Measurements from ENCODE around the gene SLC25A11.

The SLC25A11 gene

DNA sequence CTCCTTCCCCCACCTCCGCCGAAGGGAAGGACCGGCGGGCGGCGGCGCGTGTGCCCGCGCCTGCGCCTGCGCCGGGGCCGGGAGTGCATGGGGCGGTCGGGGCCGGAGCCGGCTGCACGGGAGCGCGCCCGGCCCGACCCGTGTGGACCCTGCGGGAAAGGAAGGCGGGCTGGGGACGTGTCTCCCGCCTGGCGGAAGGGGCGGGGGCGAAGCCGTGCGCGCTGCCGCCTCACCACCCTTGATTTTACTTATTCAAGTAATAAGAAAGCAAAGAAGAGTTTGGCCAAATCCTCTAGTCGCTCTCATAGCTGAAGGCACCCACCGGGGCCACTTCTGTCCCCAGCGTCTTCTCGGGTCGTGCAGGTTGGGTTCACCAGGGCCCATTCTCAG, 9.1 kb upstream of the SLC25A11 start:
- peak; percentile 89 for DNase-seq (ENCODE audit: low spot score)
- no peak for TF ChIP-seq CTCF (IDR thresholded peaks at IDR 0.05; ENCODE audit: borderline replicate concordance, control extremely low read depth, extremely low read depth, insufficient read depth, missing control alignments)
- in situ Hi-C loops (cut with MboI; ENCODE audit: low sequenced_read_pairs, unreplicated experiment) = no loop called here

DNA sequence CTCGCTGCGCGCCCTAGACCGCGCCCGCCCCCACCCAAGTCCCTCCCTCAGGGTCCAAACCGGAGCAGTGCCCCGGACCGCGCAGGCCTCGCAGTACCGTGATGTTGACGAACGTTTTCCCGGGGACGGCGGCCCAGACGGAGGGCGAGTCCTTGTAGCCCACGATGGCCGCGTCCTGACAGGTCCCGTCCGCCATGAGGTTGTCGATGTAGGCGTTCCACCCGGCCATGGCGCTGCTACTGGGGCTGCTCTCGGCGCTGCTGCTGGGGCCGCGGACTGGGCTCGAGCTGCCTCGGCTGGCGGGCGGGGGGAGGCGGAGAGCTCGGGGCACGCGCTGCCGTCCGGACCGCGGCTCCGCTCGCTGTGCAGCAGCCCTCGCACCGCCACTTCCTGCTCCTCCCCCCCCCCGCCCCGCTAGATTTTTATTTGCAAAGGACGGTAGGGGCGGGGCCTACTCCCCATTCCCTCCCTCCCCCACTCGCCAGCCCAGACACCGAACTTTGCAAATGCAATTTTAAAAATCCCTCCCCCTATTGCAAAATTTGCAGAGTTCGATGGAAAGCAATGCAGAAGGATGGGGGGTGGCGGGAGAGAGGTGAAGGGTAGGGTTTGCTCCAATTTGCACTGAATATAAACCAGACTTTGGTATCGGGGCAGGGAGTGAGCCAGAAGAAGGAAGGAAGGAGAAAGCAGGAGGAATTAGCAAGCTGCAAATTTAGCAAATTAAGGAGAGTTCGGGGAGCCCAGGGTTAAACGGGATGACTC, 8.5 kb upstream of the SLC25A11 start, which contains the start of gene PFN1:
Gene PFN1 (minus strand): TSS at position 365 of the 765 bp plus-strand sequence. CDS start 136 bp downstream, at position 229.
- DNase-seq (ENCODE audit: low spot score) = peak; percentile 91
- TF ChIP-seq CTCF (IDR thresholded peaks at IDR 0.05; ENCODE audit: borderline replicate concordance, control extremely low read depth, extremely low read depth, insufficient read depth, missing control alignments) = no peak
- in situ Hi-C loops (cut with MboI; ENCODE audit: low sequenced_read_pairs, unreplicated experiment) = no loop called here

- DNase-seq (ENCODE audit: low spot score) = peak; percentile 79
- in situ Hi-C loops (cut with MboI; ENCODE audit: low sequenced_read_pairs, unreplicated experiment) = no loop called here
- TF ChIP-seq CTCF (IDR thresholded peaks at IDR 0.05; ENCODE audit: borderline replicate concordance, control extremely low read depth, extremely low read depth, insufficient read depth, missing control alignments) = no peak
These were observed 7.7 kb upstream of the SLC25A11 start for GRCh38 chr17:4947411-4948165.

DNA sequence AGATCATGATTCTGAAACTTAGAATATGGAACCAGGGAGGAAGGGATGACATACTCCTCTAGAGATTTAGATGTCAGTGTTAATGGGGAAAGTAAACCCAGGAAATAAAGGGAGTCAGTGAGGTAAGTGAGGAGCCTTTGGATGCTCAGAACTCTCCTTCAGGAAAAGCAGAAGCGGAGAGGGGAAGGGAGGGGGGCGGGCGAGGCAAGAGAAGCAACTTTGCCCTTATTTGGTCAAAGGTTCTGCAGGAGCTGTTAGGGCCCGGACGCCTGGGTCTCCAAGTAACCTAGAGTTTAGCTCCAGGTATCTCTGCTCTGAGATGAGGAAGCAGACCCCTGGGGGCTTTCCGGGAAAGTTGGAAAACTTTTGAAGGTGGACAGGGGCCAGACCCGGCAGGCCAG, 7.2 kb upstream of the SLC25A11 start:
- DNase-seq (ENCODE audit: low spot score) = no peak
- TF ChIP-seq CTCF (IDR thresholded peaks at IDR 0.05; ENCODE audit: borderline replicate concordance, control extremely low read depth, extremely low read depth, insufficient read depth, missing control alignments) = no peak
- in situ Hi-C loops (cut with MboI; ENCODE audit: low sequenced_read_pairs, unreplicated experiment) = no loop called here

DNA sequence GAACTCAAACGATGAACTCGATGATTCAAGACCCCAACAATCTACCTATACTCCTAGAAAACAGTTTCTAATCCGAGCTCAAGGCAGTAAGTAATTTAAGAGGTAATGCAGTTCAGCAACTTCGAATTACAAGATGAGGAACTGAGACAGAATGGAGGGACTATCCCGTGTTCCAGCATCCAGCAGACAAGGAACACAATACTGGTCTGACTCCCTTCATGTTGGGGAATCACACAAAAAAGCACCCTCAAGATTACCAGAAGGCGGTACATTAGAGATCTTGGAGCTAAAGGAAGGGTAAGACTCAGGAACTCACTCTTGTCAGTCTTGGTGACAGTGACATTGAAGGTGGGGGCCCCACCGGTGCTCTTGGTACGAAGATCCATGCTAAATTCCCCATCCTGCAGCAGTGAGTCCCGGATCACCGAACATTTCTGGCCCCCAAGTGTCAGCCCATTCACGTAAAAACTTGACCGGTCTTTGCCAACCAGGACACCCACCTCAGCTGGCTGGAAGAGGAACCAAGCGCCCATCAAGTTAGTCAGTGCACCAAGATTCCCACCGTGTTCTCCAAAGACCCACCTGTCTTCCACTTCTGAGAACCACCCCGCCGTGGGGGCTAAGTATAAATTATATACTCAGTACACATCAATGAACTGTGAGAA, 6.6 kb upstream of the SLC25A11 start:
- no peak for DNase-seq (ENCODE audit: low spot score)
- TF ChIP-seq CTCF (IDR thresholded peaks at IDR 0.05; ENCODE audit: borderline replicate concordance, control extremely low read depth, extremely low read depth, insufficient read depth, missing control alignments) = no peak
- in situ Hi-C loops (cut with MboI; ENCODE audit: low sequenced_read_pairs, unreplicated experiment) = no loop called here

- no peak for DNase-seq (ENCODE audit: low spot score)
- in situ Hi-C loops (cut with MboI; ENCODE audit: low sequenced_read_pairs, unreplicated experiment) = no loop called here
- TF ChIP-seq CTCF (IDR thresholded peaks at IDR 0.05; ENCODE audit: borderline replicate concordance, control extremely low read depth, extremely low read depth, insufficient read depth, missing control alignments) = no peak
These were observed 6.1 kb upstream of the SLC25A11 start for GRCh38 chr17:4945944-4946280.
